RWPE1 (cell line): ENCODE data around the gene SETD4.

ENCODE experiments used
- CTCF ChIA-PET: fragments of 350-600 bp; sonication (Branson Sonifier 250); formaldehyde crosslinking; extraction: SDS; loops from one replicate; lab custom pipeline; 2021; lab: Yijun Ruan, JAX
- POLR2A ChIA-PET: fragments of 400-600 bp; formaldehyde crosslinking; extraction: SDS; loops from one replicate; lab custom pipeline; 2020; ENCODE audit warnings: antibody characterized with exemption; ENCODE audit not compliant: low non-redundant PET; lab: Yijun Ruan, JAX
- DNase-seq: peaks from one replicate; pipeline ENCODE4 v3.0.0; 2012; ENCODE audit warnings: low spot score
- H3K27ac ChIP-seq: fragments of 450-650 bp; 2 replicates; pipeline ENCODE4 v1.5.1; 2017
- TF ChIP-seq, protein P1 (sequence below): fragments of 450-650 bp; conservative IDR thresholded peaks from 2 replicates; pipeline ENCODE4 v1.5.1; 2017; ENCODE audit warnings: low read depth, mild to moderate bottlenecking

SETD4 gene

GRCh38 chr21:36053715-36054062 lies 6.6 kb downstream of the SETD4 start:
- POLR2A ChIA-PET = no interaction called here
- no peak for DNase-seq
- CTCF ChIA-PET = interaction anchor here (0.6 kb wide), 1 partner anchor 16 kb away, joined by 8 read pairs; no protein-coding TSS in a partner anchor
- H3K27ac ChIP-seq = peak overlapping the region; percentile 63
- TF ChIP-seq, protein P1, sequence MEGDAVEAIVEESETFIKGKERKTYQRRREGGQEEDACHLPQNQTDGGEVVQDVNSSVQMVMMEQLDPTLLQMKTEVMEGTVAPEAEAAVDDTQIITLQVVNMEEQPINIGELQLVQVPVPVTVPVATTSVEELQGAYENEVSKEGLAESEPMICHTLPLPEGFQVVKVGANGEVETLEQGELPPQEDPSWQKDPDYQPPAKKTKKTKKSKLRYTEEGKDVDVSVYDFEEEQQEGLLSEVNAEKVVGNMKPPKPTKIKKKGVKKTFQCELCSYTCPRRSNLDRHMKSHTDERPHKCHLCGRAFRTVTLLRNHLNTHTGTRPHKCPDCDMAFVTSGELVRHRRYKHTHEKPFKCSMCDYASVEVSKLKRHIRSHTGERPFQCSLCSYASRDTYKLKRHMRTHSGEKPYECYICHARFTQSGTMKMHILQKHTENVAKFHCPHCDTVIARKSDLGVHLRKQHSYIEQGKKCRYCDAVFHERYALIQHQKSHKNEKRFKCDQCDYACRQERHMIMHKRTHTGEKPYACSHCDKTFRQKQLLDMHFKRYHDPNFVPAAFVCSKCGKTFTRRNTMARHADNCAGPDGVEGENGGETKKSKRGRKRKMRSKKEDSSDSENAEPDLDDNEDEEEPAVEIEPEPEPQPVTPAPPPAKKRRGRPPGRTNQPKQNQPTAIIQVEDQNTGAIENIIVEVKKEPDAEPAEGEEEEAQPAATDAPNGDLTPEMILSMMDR = no peak

- ChIA-PET POLR2A (interaction anchor here (0.6 kb wide), 1 partner anchor 24 kb away, joined by 3 read pairs; no protein-coding TSS in a partner anchor), CTCF (interaction anchor here (0.6 to 0.8 kb wide), 3 partner anchors 16 to 1327 kb away, joined by 3 to 8 read pairs (median 3); no protein-coding TSS in a partner anchor)
- peak overlapping the region; percentile 72 for H3K27ac ChIP-seq
Observed at GRCh38 chr21:36052860-36053714, 7.2 kb downstream of the SETD4 start.

GRCh38 chr21:36048357-36048756 lies 12.0 kb downstream of the SETD4 start:
- no peak overlapping the region for H3K27ac ChIP-seq
- no peak for DNase-seq
- CTCF ChIA-PET = no interaction called here
- TF ChIP-seq, protein P1 = no peak
- POLR2A ChIA-PET = no interaction called here

More at GRCh38 chr21:36052860-36053714, 7.2 kb downstream of the SETD4 start:
- TF ChIP-seq, protein P1 = no peak
- DNase-seq = no peak

DNA sequence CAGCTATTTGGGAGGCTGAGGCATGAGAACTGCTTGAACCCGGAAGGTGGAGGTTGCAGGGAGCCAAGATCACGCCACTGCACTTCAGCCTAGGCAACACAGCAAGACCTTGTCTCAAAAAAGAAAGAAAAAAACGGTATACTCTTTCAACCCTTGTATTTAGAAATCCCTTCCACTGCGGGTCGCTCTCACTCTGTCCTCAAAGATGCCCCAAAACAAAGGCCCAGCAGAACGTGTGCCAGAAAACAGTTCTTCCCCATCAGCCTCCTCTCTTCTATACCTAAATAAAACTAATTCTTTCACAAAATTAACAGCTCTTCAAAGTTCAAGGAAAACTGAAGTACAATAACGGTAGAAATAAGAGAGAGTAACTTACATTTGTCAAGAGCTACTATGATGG lies 13.2 kb downstream of the SETD4 start:
- no peak overlapping the region for H3K27ac ChIP-seq
- TF ChIP-seq, protein P1 = no peak
- ChIA-PET POLR2A (no interaction called here), CTCF (no interaction called here)
- DNase-seq = no peak

GRCh38 chr21:36045993-36046392 lies 14.3 kb downstream of the SETD4 start:
- no peak overlapping the region for H3K27ac ChIP-seq
- DNase-seq = no peak
- TF ChIP-seq, protein P1 = no peak
- ChIA-PET POLR2A (no interaction called here), CTCF (interaction anchor here (0.6 kb wide), 1 partner anchor 1250 kb away, joined by 5 read pairs; no protein-coding TSS in a partner anchor)

DNA sequence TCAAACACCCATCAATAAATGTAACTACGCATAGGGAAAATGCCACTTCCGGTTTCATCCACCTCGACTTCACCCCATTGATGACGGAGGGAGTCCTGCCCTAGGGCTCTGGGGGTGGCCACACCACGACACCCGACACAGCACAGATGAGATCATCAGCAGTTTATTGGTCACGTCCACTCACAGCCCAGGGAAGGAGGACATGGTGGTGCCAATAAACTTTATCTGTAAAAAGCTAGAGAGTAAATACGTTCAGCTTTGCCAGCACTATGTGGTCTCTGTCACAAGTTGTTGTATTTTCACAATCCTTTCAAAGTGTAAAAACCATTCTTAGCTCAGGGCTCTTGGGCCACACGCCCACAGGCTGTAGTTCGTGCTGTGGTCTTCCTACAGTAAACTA lies 16.3 kb downstream of the SETD4 start:
- ChIA-PET CTCF (no interaction called here), POLR2A (no interaction called here)
- no peak overlapping the region for H3K27ac ChIP-seq
- DNase-seq = no peak
- TF ChIP-seq, protein P1 = no peak
